GM18951 (cell line): ENCODE data around the gene GCK.

ENCODE experiments used
- POLR2A ChIP-seq: IDR thresholded peaks from 4 replicates; pipeline ENCODE4 v1.6.1; 2011; ENCODE audit warnings: mild to moderate bottlenecking; ENCODE audit not compliant: insufficient read length, insufficient read depth; ENCODE audit errors: extremely low read depth
- in situ Hi-C: fragments of 300-500 bp; cut with MboI; formaldehyde crosslinking; loops from one replicate; pipeline ENCODE4 v1.12.0; 2022; ENCODE audit warnings: low sequenced_read_pairs, mixed read lengths, inconsistent platforms; ENCODE audit not compliant: unreplicated experiment

Gene GCK

DNA sequence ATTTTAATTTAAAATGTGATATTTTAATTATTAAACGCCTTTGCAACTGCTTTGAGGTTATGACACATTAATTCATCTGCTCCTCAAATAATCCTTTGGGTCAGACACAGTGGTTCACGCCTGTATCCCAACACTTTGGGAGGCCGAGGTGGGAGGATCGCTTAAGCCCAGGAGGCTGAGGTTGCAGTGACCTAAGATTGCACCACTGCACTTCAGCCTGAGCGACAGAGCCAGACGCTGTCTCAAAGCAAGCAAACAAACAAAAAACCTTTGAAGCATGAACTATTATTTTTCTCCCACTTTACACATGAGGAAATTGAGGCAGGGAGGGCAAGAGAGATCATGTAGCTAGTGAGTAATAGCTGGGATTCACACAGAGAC is 64.4 kb downstream of the GCK start:
- in situ Hi-C loops: no loop called here
- TF ChIP-seq POLR2A: no peak

DNA sequence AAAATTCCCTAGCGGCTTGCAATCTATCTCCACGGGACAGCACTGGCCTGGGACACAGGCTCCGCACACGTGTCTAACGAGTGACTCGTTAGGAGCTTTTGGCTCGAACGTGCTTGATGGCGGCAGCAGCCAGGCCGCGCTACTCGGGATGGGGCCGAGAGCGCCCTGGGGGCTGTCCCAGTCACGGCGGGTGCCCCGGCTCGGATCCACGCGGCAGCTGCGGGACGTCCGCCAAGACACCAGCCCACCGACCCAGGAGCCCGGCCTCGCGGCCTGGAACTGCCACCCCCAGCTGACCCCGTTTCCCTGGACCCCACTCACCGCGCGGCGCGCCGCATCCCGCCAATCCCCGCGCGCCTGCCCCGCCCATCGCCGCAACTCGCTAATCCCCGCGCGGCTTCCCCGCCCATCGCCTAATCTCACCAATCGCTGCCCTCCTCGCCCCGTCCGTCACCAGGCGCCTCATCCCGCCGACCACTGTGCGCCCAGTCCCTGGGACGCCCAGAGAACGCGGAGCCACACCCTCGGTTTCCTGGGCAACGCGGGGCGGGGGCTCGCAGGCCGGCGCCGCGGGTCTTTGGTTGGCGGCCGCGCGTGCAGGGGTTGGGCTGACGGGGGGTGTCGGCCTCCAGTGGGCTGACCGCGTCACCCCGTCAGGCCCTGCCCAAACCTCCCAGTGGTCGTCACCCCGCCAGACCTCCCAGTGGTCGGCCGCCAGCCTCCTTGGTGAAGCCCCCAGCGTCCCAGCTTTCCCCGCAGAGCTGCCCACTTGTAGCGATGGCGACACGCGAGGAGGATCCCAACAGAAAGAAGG is 65.8 kb downstream of the GCK start, which contains the start of gene POLD2:
Gene POLD2 (minus strand): TSS at position 359 of the 814 bp plus-strand sequence. CDS start 1,495 bp downstream, outside the sequence.
- TF ChIP-seq POLR2A: peak; percentile 69
- in situ Hi-C loops: no loop called here

DNA sequence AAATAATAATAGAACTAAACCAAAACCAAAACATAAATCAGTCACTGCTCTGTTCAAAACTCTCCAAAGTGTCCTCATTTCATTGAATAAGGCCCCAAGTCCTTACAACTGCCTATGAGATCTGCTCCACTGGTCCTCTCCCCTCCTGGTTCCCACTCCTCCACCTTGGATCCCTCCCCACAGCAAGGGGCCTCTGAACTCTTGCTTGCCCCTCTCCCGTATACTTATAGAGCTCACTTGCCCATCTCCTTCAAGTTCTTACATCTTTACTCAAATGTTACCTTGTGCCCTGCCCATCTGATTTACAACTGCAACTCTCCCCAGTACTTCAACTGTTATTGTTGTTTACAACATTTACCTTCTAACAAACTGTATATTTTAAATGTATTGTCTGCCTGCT is 66.7 kb downstream of the GCK start:
- TF ChIP-seq POLR2A: no peak
- in situ Hi-C loops: no loop called here

DNA sequence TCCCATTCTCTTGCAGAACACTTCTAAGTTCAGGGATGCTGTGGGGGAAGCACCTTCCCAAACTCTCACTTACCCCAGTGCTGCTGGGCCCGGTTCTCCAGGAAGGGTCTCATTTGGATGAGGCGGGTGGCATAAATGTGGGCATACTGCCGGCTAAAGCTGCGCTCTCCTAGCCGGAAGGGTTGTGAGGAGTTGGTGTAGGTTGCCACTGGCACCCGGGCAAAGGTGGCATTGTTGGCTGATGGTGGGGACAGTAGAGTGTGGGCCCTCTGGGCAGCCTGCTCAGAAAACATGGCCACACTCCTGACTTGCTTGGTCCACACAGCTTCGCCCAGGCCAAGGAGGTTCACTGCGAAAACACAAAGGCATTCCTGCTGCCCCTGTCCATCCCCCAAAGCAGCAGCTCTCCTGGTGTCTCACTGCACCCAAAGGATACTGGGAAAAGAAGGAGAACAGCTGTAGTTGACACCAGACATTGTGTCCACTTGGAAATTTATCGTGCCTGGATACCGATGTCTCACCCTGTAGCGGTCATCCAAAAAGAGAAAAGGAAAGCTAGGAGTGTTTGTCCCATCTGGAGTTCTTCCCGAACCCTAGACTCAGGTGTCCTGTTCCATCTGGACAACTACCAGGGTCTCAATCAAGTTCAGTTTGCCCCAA is 67.3 kb downstream of the GCK start:
- TF ChIP-seq POLR2A: no peak
- in situ Hi-C loops: no loop called here

DNA sequence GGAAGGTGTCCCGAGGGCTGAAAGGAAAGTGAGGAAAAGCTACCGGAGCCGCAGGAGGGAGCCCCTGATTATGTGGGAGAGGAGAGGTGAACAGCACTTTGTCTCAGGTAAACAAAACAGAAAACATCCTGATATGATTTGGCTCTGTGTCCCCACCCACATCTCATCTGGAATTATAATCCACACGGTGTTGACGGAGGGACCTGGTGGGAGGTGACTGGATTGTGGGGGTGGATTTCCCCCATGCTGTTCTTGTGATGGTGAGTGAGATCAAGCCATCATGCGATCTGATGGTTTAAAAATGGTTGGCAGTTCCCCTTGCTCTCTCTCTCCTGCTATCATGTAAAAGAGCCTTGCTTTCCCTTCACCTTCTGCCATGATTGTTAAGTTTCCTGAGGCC is 68.8 kb downstream of the GCK start:
- TF ChIP-seq POLR2A: no peak
- in situ Hi-C loops: no loop called here

DNA sequence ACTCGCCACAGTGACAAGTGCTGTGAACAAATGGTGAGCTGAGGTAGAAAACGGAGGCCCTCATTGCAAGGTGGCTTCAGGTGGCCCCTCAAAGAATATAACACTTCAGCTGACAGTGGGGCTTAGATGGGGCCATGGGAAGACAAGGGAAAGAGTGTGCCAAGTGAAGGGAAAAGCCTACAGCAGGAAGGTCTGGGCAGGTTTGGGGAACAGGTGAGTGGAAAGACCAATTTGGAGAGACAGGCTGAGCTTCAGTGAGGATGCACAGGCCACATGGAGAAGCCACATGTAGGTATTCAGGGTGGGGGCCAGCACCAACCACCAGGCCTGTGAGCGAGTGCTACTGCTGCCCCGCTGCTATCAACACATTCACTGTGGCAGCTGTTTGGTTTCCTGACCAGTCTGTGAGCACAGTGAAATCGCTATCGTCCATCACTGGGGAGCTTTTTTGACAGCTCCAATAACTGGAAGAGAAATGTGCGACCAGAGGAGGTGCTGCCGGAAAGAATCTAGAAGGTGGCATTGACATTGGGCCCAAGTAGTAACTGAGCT is 69.3 kb downstream of the GCK start:
- no peak for TF ChIP-seq POLR2A
- in situ Hi-C loops: no loop called here

DNA sequence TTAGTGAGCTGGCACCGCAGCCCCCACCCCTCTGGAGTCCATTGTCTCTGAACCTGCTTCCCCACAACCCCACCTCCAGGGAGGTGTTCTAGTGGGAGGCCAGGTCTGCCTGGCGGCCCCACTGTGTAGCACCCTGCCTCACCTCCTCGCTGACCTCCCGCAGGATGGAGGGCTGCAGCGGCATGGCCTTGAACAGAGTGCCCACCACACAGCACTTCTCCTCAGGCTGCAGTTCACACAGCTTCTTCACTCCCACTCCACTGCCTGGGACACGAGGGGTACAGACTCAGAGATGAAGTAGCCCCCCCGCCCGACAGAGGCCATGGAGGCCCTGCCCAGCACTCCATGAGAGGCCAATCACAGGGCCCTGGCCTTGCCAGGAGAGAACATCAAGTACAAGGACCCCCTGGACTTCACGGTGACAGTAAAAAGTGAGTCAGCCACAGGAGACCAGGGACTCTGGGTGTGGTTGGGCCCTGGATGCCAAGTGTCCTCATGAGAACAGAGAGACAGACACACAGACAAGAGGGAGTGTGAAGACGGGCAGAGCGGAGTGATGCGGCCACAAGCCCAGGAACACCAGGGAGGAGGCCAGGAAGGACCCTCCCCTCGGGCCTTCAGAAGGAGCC is 71.3 kb downstream of the GCK start:
- in situ Hi-C loops: no loop called here
- no peak for TF ChIP-seq POLR2A

DNA sequence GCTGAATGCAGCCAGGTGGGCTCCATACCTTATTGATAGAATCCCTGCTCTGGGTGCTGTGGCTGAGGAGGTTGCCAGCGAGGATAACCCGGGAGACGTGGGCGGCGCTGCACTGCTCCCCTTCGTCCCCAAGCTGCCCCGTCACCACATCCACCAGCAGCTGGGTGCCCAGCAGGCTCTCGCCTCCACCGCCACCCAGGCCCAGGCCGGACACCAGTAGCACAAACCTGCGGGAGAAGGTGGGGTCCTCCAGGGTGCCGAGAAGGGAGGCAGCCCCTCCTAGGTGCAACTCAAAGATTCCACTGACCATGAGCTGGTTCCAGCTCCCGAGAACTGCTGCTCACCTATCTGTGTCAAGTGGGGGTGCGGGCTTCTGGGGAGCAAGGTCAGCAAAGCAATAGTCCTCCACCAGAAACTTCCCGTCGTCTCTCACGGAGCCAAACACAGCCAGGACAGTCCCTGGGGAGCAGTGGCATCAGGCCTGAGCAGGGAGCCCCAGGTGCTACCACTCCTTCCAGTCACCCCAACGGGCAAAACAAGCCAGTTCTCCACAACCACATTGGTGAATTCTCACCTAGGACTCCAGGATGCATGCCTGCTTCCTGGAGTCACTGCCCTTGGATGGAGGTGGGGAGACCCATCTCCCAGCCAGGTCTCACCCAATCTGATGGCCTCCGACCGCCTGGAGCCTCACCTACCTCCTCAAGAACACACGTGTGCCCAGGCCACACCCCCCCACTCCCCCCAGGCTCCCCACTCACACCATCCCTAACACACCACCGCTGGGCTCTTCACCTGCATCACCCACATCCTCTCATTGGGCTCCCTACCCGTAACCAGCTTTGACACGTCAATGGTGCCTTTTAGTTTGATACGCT is 72.2 kb downstream of the GCK start:
- TF ChIP-seq POLR2A: no peak
- in situ Hi-C loops: no loop called here

DNA sequence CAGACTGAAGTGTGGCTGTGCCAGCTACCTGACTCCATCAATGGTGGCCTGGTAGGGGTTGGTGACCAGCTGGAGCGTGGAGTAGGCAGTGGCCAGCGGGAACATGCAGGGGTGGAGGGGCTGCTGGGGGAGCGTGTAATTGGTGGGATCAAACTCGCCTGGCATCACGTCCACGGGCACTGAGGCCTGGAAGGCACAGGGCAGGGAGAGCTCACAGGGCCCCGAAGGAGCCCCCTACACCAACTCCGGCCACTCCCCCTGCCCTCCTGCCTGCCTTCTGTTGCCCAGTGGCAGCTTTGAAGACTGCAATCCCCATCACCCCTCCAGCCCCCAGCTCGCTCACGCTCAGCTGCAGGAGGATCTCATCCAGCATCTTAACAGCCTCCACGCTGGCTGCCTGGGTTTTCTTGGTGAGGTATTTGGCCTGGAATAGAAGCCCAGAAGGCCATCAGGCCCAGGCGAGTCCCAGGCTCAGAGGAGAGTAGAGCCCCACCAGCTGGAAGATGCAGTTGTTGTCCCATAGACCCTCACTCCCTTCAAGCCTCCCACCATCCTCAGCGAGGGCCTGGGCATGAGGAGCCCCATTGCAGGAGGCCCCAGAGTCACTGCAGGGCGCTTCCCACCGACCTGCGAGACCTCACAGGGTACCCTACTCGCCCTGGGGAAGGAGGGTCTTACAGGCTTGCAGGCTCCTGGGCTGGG is 73.0 kb downstream of the GCK start:
- in situ Hi-C loops: no loop called here
- TF ChIP-seq POLR2A: no peak

DNA sequence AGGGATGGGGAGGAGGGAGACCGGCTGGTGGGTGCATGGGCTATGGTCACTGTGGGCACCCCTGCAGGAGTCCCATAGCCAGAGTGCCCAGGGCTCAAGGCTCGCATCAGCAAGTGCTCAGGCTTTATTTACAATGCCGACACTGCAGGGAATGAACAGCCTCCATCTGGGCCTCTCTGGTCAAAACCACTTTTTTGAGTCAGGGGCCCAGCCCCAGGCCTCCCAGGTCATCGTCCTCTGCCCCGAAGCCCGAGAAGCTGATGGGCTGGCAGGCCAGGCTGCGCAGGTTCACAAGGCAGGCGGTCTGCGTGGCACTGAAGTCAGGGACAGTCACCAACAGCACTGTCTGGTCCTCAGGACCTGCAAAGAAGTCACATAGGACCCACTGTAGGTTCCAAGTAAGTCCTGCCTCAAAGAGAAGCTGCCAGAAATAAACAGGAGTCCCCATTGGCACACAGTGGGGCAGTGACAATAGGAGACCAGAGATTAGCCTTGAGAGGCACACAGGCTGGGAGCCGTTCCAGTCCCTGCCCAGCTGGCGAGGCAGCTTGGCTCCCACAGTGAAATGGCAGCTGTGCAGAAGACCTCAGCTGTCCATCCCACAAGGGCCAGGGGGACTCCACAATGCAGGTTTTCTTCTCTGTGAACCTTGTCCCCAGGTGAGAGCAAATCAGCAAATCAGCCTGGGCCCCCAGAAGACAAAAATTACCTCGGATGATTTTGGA is 74.5 kb downstream of the GCK start:
- in situ Hi-C loops: no loop called here
- no peak for TF ChIP-seq POLR2A

DNA sequence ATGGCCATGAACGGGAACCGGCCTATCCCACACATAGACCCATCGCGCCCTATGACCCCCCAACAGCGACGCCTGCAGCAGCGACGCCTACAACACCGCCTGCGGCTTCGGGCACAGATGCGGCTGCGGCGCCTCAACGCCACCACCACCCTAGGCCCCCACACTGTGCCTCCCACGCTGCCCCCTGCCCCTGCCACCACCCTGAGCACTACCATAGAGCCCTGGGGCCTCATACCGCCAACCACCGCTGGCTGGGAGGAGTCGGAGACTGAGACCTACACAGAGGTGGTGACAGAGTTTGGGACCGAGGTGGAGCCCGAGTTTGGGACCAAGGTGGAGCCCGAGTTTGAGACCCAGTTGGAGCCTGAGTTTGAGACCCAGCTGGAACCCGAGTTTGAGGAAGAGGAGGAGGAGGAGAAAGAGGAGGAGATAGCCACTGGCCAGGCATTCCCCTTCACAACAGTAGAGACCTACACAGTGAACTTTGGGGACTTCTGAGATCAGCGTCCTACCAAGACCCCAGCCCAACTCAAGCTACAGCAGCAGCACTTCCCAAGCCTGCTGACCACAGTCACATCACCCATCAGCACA is 75.4 kb downstream of the GCK start:
- no peak for TF ChIP-seq POLR2A
- in situ Hi-C loops: no loop called here
